Spleen (tissue), 11 donors: Measurements from ENCODE around the gene IDS. TPM values are rescaled to one million over a fixed set of nuclear protein-coding genes. Genes with fewer than 3 reads are reported as not detected.

Source experiments
- DNase-seq: peaks from one replicate; pipeline ENCODE4 v3.0.0-alpha.2; 2020
- H3K27ac ChIP-seq, 8 donors: fragments of 200-600 bp; sonication (generic) in 7 of 8; 1 replicate in 4 of 8; 2 replicates in 4 of 8; pipeline versions ENCODE4 v1.5.0 to v1.8.0; 2016 to 2021; ENCODE audit warnings: inconsistent platforms in 4 of 8, mild to moderate bottlenecking in 4 of 8, moderate library complexity in 1 of 8
- H3K27me3 ChIP-seq, 7 donors: fragments of 200-600 bp; sonication (generic) in 6 of 7; replicated peaks in 1 of 7; 1 replicate in 4 of 7; 2 replicates in 3 of 7; pipeline versions ENCODE4 v1.5.0 to v1.8.0; 2016 to 2021; ENCODE audit warnings: inconsistent platforms in 3 of 7, mild to moderate bottlenecking in 1 of 7
- H3K36me3 ChIP-seq, 6 donors: fragments of 200-600 bp; sonication (generic) in 5 of 6; 1 replicate in 4 of 6; 2 replicates in 2 of 6; pipeline versions ENCODE4 v1.5.0 to v1.8.0; 2016 to 2021; ENCODE audit warnings: inconsistent platforms in 2 of 6
- H3K4me1 ChIP-seq, 6 donors: fragments of 200-600 bp; sonication (generic) in 5 of 6; 1 replicate in 3 of 6; 2 replicates in 3 of 6; pipeline versions ENCODE4 v1.5.0 to v1.8.0; 2016 to 2021; ENCODE audit warnings: inconsistent platforms in 3 of 6
- H3K4me3 ChIP-seq, 8 donors: fragments of 200-600 bp; sonication (generic) in 7 of 8; 1 replicate in 4 of 8; 2 replicates in 4 of 8; pipeline versions ENCODE4 v1.5.0 to v1.8.0; 2016 to 2021; ENCODE audit warnings: inconsistent platforms in 4 of 8, mild to moderate bottlenecking in 4 of 8, moderate library complexity in 2 of 8
- H3K9me3 ChIP-seq, 8 donors: fragments of 200-600 bp; sonication (generic) in 7 of 8; 1 replicate in 4 of 8; 2 replicates in 4 of 8; pipeline versions ENCODE4 v1.5.0 to v1.8.0; 2016 to 2021; ENCODE audit warnings: inconsistent platforms in 4 of 8
- CTCF ChIP-seq, 11 experiments: fragments of 200-600 bp in 7 of 11; fragments of 450-650 bp in 4 of 11; sonication (generic) in 4 of 11; IDR thresholded peaks in 8 of 11; conservative IDR thresholded peaks in 3 of 11; 1 replicate in 7 of 11; 2 replicates in 4 of 11; pipeline versions ENCODE4 v1.4.0 to v1.8.0; 2016 to 2021; ENCODE audit warnings: antibody characterized with exemption in 11 of 11, inconsistent platforms in 4 of 11, mild to moderate bottlenecking in 1 of 11
- POLR2A ChIP-seq, 3 donors: fragments of 450-650 bp; IDR thresholded peaks; one replicate each; pipeline ENCODE4 v1.5.1; 2017; ENCODE audit warnings: antibody characterized with exemption in 3 of 3, mild to moderate bottlenecking in 1 of 3
- POLR2AphosphoS5 ChIP-seq, 3 donors: sonication (generic); formaldehyde crosslinking; IDR thresholded peaks; one replicate each; pipeline ENCODE4 v1.5.1; 2017; ENCODE audit warnings: antibody characterized with exemption in 3 of 3
- WGBS, 5 donors: extraction: QIAGEN DNeasy Blood & Tissue Kit in 3 of 5; methylation state at CpG; one replicate each; pipeline versions ENCODE4 v1.1.5 to v1.1.7; 2013 to 2018; 5-methylcytosine and 5-hydroxymethylcytosine counted together
- intact Hi-C: fragments of 100-400 bp; cut with DNase I; formaldehyde crosslinking; loops from one replicate; pipeline ENCODE4 v1.15.0; 2023; ENCODE audit warnings: low total_unique reads
- polyA plus RNA-seq, 3 donors: library from polyadenylated mRNA; stranded (reverse); fragments of 200-250 nt; gene quantifications; one replicate each; pipeline ENCODE4 v1.2.1, GENCODE V29; 2013
- total RNA-seq, 7 donors: library from RNA; depleted of rRNA in 3 of 7; stranded (reverse); fragments of >200 nt in 3 of 7; fragmentation: NEBNext Ultra II Directional in 4 of 7; extraction: Animal tissue kit (Norgen Biotek cat#: 25700) in 4 of 7; gene quantifications; one replicate each; pipeline versions ENCODE4 v1.1.0 to v1.2.1, GENCODE V29; 2016 to 2021
- donor health status: healthy with polysubstance abuse.
- donor health status: DM: no; HTN: no; CAD: no; lungs with moderate emphysema.
- donor health status: DM: no; HTN: no; CAD: no.
- donor health status: Bipolar disorder and iron deficiency.
- donor health status: healthy.
- donor health status: DM: no; HTN: no; CAD: no.
- donor health status: DM: yes; HTN: yes; CAD: no.

IDS gene
- total and polyA plus RNA-seq, 10 donors, result 22.4 to 114 (median 83.5) TPM

GRCh38 chrX:149453030-149453429, 52.1 kb downstream of the IDS start:
- intact Hi-C loops, result no loop called here
- no peak overlapping the region for H3K4me3 ChIP-seq
- no peak for TF ChIP-seq POLR2AphosphoS5 (IDR thresholded peaks at IDR 0.05)
- no peak for TF ChIP-seq CTCF (IDR thresholded peaks at IDR 0.05 in 8 of 11, conservative IDR thresholded peaks at IDR 0.05 in 3 of 11)
- TF ChIP-seq POLR2A (IDR thresholded peaks at IDR 0.05), result no peak
- H3K27me3 ChIP-seq, result no peaks in the 10 kb centered on the region
- no peak for DNase-seq
- 66 to 95% (median 79%) methylated on average over 2 of the region's 2 CpGs for WGBS, 5 donors
- no peaks in the 10 kb centered on the region for H3K4me1 ChIP-seq
- no peak overlapping the region for H3K27ac ChIP-seq
- H3K36me3 ChIP-seq, result no peaks in the 10 kb centered on the region
- H3K9me3 ChIP-seq, result peaks cover 0 to 16% (median 0%) of the 10 kb centered on the region in 8 donors

GRCh38 chrX:149433451-149433850, 71.7 kb downstream of the IDS start:
- Histone ChIP-seq H3K9me3 (peaks cover 0 to 1% (median 0%) of the 10 kb centered on the region in 8 donors), H3K27ac (no peak overlapping the region), H3K4me3 (no peak overlapping the region), H3K36me3 (no peaks in the 10 kb centered on the region), H3K4me1 (no peaks in the 10 kb centered on the region), H3K27me3 (no peaks in the 10 kb centered on the region)
- TF ChIP-seq POLR2A (IDR thresholded peaks at IDR 0.05), result no peak
- TF ChIP-seq CTCF (IDR thresholded peaks at IDR 0.05 in 8 of 11, conservative IDR thresholded peaks at IDR 0.05 in 3 of 11), result no peak
- TF ChIP-seq POLR2AphosphoS5 (IDR thresholded peaks at IDR 0.05), result no peak
- 42 to 55% (median 52%) methylated on average over 4 of the region's 4 CpGs for WGBS, 5 donors
- intact Hi-C loops, result no loop called here
- no peak for DNase-seq

GRCh38 chrX:149433051-149433450, 72.1 kb downstream of the IDS start:
- no peaks in the 10 kb centered on the region for H3K4me1 ChIP-seq
- no peaks in the 10 kb centered on the region for H3K27me3 ChIP-seq
- no peak overlapping the region for H3K4me3 ChIP-seq
- TF ChIP-seq CTCF (IDR thresholded peaks at IDR 0.05 in 8 of 11, conservative IDR thresholded peaks at IDR 0.05 in 3 of 11) (no peak), POLR2AphosphoS5 (IDR thresholded peaks at IDR 0.05) (no peak), POLR2A (IDR thresholded peaks at IDR 0.05) (no peak)
- peaks cover 0 to 5% (median 0%) of the 10 kb centered on the region in 8 donors for H3K9me3 ChIP-seq
- DNase-seq, result no peak
- H3K36me3 ChIP-seq, result no peaks in the 10 kb centered on the region
- intact Hi-C loops, result no loop called here
- H3K27ac ChIP-seq, result no peak overlapping the region
- 76 to 94% (median 78%) methylated on average over 4 of the region's 4 CpGs for WGBS, 5 donors

Other genes starting within 250 kb of the IDS start
- 10 to 100 TPM; 17.6 to 37.8 (median 24.1) TPM for gene EOLA1, start 35.7 kb upstream of the IDS start, total RNA-seq
- gene EOLA1, start 35.7 kb upstream of the IDS start, polyA plus RNA-seq, result 10 to 100 TPM; 23.8 to 32.0 (median 28.4) TPM
- gene HSFX3, start 44.6 kb upstream of the IDS start, total RNA-seq, result not detected
- under 1 TPM in 1 of 3 donors, not detected in 2; 0.11 TPM for gene HSFX3, start 44.6 kb upstream of the IDS start, polyA plus RNA-seq
- not detected for gene MAGEA9B, start 82.2 kb upstream of the IDS start, total RNA-seq
- under 1 TPM in 1 of 3 donors, not detected in 2; 0.06 TPM for gene MAGEA9B, start 82.2 kb upstream of the IDS start, polyA plus RNA-seq
- 1 to 10 TPM in 3 of 7 donors, under 1 TPM in 1, not detected in 3; 0.52 to 4.5 (median 1.3) TPM for gene HSFX2, start 90.0 kb upstream of the IDS start, total RNA-seq
- 1 to 10 TPM in 2 of 3 donors, under 1 TPM in 1; 0.49 to 1.3 (median 1.1) TPM for gene HSFX2, start 90.0 kb upstream of the IDS start, polyA plus RNA-seq
- 10 to 100 TPM; 27.2 to 48.3 (median 32.2) TPM for gene TMEM185A, start 126.5 kb upstream of the IDS start, total RNA-seq
- gene TMEM185A, start 126.5 kb upstream of the IDS start, polyA plus RNA-seq, result 10 to 100 TPM; 11.3 to 13.9 (median 13.7) TPM
- not detected for gene MAGEA11, start 206.8 kb upstream of the IDS start, total RNA-seq
- under 1 TPM; 0.03 to 0.07 (median 0.03) TPM for gene MAGEA11, start 206.8 kb upstream of the IDS start, polyA plus RNA-seq